HepG2 (cell line): ENCODE results near the gene PATE4. TPM values are rescaled to one million over a fixed set of nuclear protein-coding genes. Genes with fewer than 3 reads are reported as not detected.

Experiments
- CREB1 ChIP-seq, 2 experiments: fragments of 450-650 bp in 1 of 2; IDR thresholded peaks; 2 replicates each; pipeline ENCODE4 v1.6.1; 2016 to 2017; ENCODE audit warnings: control low read depth in 1 of 2, mild to moderate bottlenecking in 1 of 2, missing compliant biosample characterization in 1 of 2, missing genetic modification characterization in 1 of 2
- HDAC6 ChIP-seq: fragments of 200-600 bp; sonication (generic); IDR thresholded peaks from 2 replicates; pipeline ENCODE4 v1.7.0; 2017; ENCODE audit warnings: mild to moderate bottlenecking, antibody characterized with exemption, low read length, low read depth
- IKZF4 ChIP-seq: sonication (generic); formaldehyde crosslinking; IDR thresholded peaks from 2 replicates; pipeline ENCODE4 v1.5.1; 2020; ENCODE audit warnings: borderline replicate concordance, mild to moderate bottlenecking, low read depth, missing genetic modification reagents; ENCODE audit errors: not compliant biosample characterization
- ISX ChIP-seq: sonication (generic); formaldehyde crosslinking; conservative IDR thresholded peaks from 2 replicates; pipeline ENCODE4 v1.5.0; 2020; ENCODE audit warnings: missing genetic modification reagents
- MED8 ChIP-seq: sonication (generic); formaldehyde crosslinking; IDR thresholded peaks from 2 replicates; pipeline ENCODE4 v1.8.1; 2023; ENCODE audit warnings: mild to moderate bottlenecking, missing genetic modification reagents; ENCODE audit not compliant: insufficient replicate concordance
- MIER3 ChIP-seq: IDR thresholded peaks from 2 replicates; pipeline ENCODE4 v1.6.1; 2016; ENCODE audit warnings: missing compliant biosample characterization, borderline replicate concordance
- MLXIP ChIP-seq: sonication (generic); formaldehyde crosslinking; IDR thresholded peaks from 2 replicates; pipeline ENCODE4 v1.9.0; 2021; ENCODE audit warnings: missing genetic modification reagents, borderline replicate concordance
- MTF2 ChIP-seq: sonication (generic); formaldehyde crosslinking; IDR thresholded peaks from 2 replicates; pipeline ENCODE4 v1.5.0; 2020; ENCODE audit warnings: missing genetic modification reagents, borderline replicate concordance
- MYPOP ChIP-seq: sonication (generic); formaldehyde crosslinking; IDR thresholded peaks from 2 replicates; pipeline ENCODE4 v1.8.1; 2023; ENCODE audit warnings: mild to moderate bottlenecking, moderate library complexity, missing genetic modification reagents
- REPIN1 ChIP-seq: sonication (generic); formaldehyde crosslinking; IDR thresholded peaks from 2 replicates; pipeline ENCODE4 v1.8.0; 2022; ENCODE audit warnings: missing genetic modification reagents, low read depth, mild to moderate bottlenecking, borderline replicate concordance
- SAP130 ChIP-seq: IDR thresholded peaks from 2 replicates; pipeline ENCODE4 v1.6.1; 2016; ENCODE audit warnings: low read depth
- TIGD3 ChIP-seq: sonication (generic); formaldehyde crosslinking; IDR thresholded peaks from 2 replicates; pipeline ENCODE4 v1.5.1; 2020; ENCODE audit warnings: mild to moderate bottlenecking, missing genetic modification reagents, borderline replicate concordance
- TRIM24 ChIP-seq: sonication (generic); formaldehyde crosslinking; IDR thresholded peaks from 2 replicates; pipeline ENCODE4 v1.8.0; 2022; ENCODE audit warnings: mild to moderate bottlenecking, missing genetic modification reagents
- UBTF ChIP-seq: sonication (generic); formaldehyde crosslinking; IDR thresholded peaks from 2 replicates; pipeline ENCODE4 v1.4.0; 2020; ENCODE audit warnings: mild to moderate bottlenecking, missing genetic modification reagents
- ZBTB7B ChIP-seq: sonication (generic); formaldehyde crosslinking; IDR thresholded peaks from 2 replicates; pipeline ENCODE4 v1.4.0; 2020; ENCODE audit warnings: missing genetic modification reagents
- ZFP36L2 ChIP-seq: sonication (generic); formaldehyde crosslinking; IDR thresholded peaks from 2 replicates; pipeline ENCODE4 v1.4.0; 2020; ENCODE audit warnings: missing genetic modification reagents
- ZNF260 ChIP-seq: sonication (generic); formaldehyde crosslinking; IDR thresholded peaks from 2 replicates; pipeline ENCODE4 v1.4.0; 2020; ENCODE audit warnings: missing genetic modification reagents, low read depth, mild to moderate bottlenecking, borderline replicate concordance
- ZNF329 ChIP-seq: sonication (generic); formaldehyde crosslinking; IDR thresholded peaks from 2 replicates; pipeline ENCODE4 v1.9.0; 2021; ENCODE audit warnings: low read depth, mild to moderate bottlenecking, missing genetic modification reagents
- ZNF343 ChIP-seq: sonication (generic); formaldehyde crosslinking; IDR thresholded peaks from 2 replicates; pipeline ENCODE4 v1.4.0; 2020; ENCODE audit warnings: mild to moderate bottlenecking, missing genetic modification reagents
- ZNF501 ChIP-seq: sonication (generic); formaldehyde crosslinking; IDR thresholded peaks from 2 replicates; pipeline ENCODE4 v1.5.1; 2020; ENCODE audit warnings: mild to moderate bottlenecking, moderate library complexity, missing genetic modification reagents
- ZNF83 ChIP-seq: sonication (generic); formaldehyde crosslinking; IDR thresholded peaks from 2 replicates; pipeline ENCODE4 v1.4.0; 2020; ENCODE audit warnings: missing genetic modification reagents, mild to moderate bottlenecking, borderline replicate concordance
- polyA plus RNA-seq, 8 experiments: library from polyadenylated mRNA; depleted of rRNA in 3 of 8; stranded (reverse) in 7 of 8; unstranded in 1 of 8; fragments of >200 nt; fragmentation: Illumina TruSeq in 4 of 8; extraction: Trizol in 4 of 8; gene quantifications; 2 replicates each; pipeline versions ENCODE4 v1.2.1 to v1.2.3, GENCODE V29; 2011 to 2016; ENCODE audit warnings: low read depth in 4 of 8, missing spikeins in 1 of 8, mixed read lengths in 1 of 8; ENCODE audit not compliant: insufficient read depth in 1 of 8
- total RNA-seq, 5 experiments: library from RNA; depleted of rRNA; stranded (reverse); fragments of >200 nt; fragmentation: Illumina TruSeq; extraction: Trizol; gene quantifications; 2 replicates each; pipeline ENCODE4 v1.2.3, GENCODE V29; 2016; ENCODE audit warnings: low read depth in 1 of 5

Gene PATE4
- total and polyA plus RNA-seq, 2 of the 13 experiments (the other 11 are each of a cell fraction or from before 2014, with no cell fraction given): not detected

GRCh38 chr11:125887373-125888324 lies 54.5 kb downstream of the PATE4 start, which contains the start of gene HYLS1 (continued):
- TF ChIP-seq ZNF501 (peak; percentile 75), ZBTB7B (CRISPR knock-in tag) (no peak; the same call in 1 of the 2 replicates), MIER3 (no peak), UBTF (CRISPR knock-in tag) (peak; percentile 91), ZNF329 (CRISPR knock-in tag) (no peak; the same call in 1 of the 2 replicates), MTF2 (CRISPR knock-in tag) (no peak), ZNF260 (CRISPR knock-in tag) (no peak), TIGD3 (CRISPR knock-in tag) (no peak), IKZF4 (CRISPR knock-in tag) (no peak), MLXIP (CRISPR knock-in tag) (no peak), MYPOP (CRISPR knock-in tag) (0 out of 2 replicates have a peak, but pooled peaks have one; percentile 35), ZNF83 (CRISPR knock-in tag) (no peak), HDAC6 (no peak), TRIM24 (no peak), CREB1 (IDR thresholded peaks at IDR 0.05) (no peak), CREB1 (CRISPR knock-in tag; IDR thresholded peaks at IDR 0.05) (no peak), ZNF343 (CRISPR knock-in tag) (no peak), MED8 (CRISPR knock-in tag) (peak; percentile 26), SAP130 (CRISPR knock-in tag) (peak; percentile 64), REPIN1 (CRISPR knock-in tag) (peak; percentile 39; the same call in 1 of the 2 replicates), ISX (CRISPR knock-in tag) (no peak), ZFP36L2 (CRISPR knock-in tag) (no peak)
